Measurements from ENCODE around the gene TRIM2.
"Not testable (repeated sequence)": the region's sequence is repeated elsewhere in the genome, so short reads cannot be mapped to it uniquely, and the experiment has no call there.

TRIM2 gene

GRCh38 chr4:153161226-153161963, 42.8 kb upstream of the TRIM2 start:
- no peak for TF ChIP-seq CTCF (IDR thresholded peaks at IDR 0.05; ENCODE audit: low read length, missing control alignments)
- DNase-seq (ENCODE audit: low read depth), result no peak

GRCh38 chr4:153165236-153165635, 39.0 kb upstream of the TRIM2 start:
- DNase-seq (ENCODE audit: low read depth); H3K4me3 ChIP-seq (replicated peaks; ENCODE audit: low read depth, low read length): not testable (repeated sequence)

More at GRCh38 chr4:153161226-153161963, 42.8 kb upstream of the TRIM2 start:
- H3K4me3 ChIP-seq (replicated peaks; ENCODE audit: low read depth, low read length), result no peak overlapping the region

- no peak for TF ChIP-seq CTCF (IDR thresholded peaks at IDR 0.05; ENCODE audit: low read length, missing control alignments)
- DNase-seq (ENCODE audit: low read depth), result peak; percentile 80
- H3K4me3 ChIP-seq (replicated peaks; ENCODE audit: low read depth, low read length), result no peak overlapping the region
Observed at GRCh38 chr4:153166716-153167501, 37.3 kb upstream of the TRIM2 start.

GRCh38 chr4:153169776-153170175, 34.5 kb upstream of the TRIM2 start:
- no peak for DNase-seq (ENCODE audit: low read depth)
- no peak for TF ChIP-seq CTCF (IDR thresholded peaks at IDR 0.05; ENCODE audit: low read length, missing control alignments)

GRCh38 chr4:153170407-153170806, 33.8 kb upstream of the TRIM2 start:
- no peak for TF ChIP-seq CTCF (IDR thresholded peaks at IDR 0.05; ENCODE audit: low read length, missing control alignments)
- H3K4me3 ChIP-seq (replicated peaks; ENCODE audit: low read depth, low read length), result no peak overlapping the region
- no peak for DNase-seq (ENCODE audit: low read depth)

More at GRCh38 chr4:153169776-153170175, 34.5 kb upstream of the TRIM2 start:
- H3K4me3 ChIP-seq (replicated peaks; ENCODE audit: low read depth, low read length), result no peak overlapping the region

- no peak overlapping the region for H3K4me3 ChIP-seq (replicated peaks; ENCODE audit: low read depth, low read length)
- no peak for TF ChIP-seq CTCF (IDR thresholded peaks at IDR 0.05; ENCODE audit: low read length, missing control alignments)
- no peak for DNase-seq (ENCODE audit: low read depth)
Observed at GRCh38 chr4:153174821-153175567, 29.2 kb upstream of the TRIM2 start.

GRCh38 chr4:153176938-153177337, 27.3 kb upstream of the TRIM2 start:
- TF ChIP-seq CTCF (IDR thresholded peaks at IDR 0.05; ENCODE audit: low read length, missing control alignments), result no peak
- DNase-seq (ENCODE audit: low read depth), result no peak
- no peak overlapping the region for H3K4me3 ChIP-seq (replicated peaks; ENCODE audit: low read depth, low read length)
